TTC549 (cell line): Measurements from ENCODE around the gene UBE2D3.

Source experiments
- FAIRE-seq: peaks from 2 replicates; lab custom pipeline; 2012; peaks lifted over from hg19 to GRCh38; lab: Jason Lieb, UNC

Gene UBE2D3

DNA sequence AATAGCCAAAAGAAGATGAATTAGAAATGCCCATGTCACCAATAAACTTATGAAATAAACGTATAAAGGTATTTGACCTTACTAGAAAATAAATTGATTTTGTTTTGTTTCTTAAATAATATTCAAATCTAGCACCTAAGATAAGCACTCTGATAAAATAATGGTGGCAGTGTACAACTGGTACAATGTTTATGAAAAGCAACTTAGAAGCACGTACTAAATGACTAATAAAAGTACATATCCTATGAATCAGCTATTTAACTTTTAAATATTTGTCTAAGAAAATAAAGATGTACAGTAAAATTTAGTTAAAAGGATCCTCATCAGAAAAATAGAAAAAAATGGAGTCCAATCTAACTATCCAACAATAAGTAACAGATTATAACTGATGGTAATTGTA, 73.3 kb downstream of the UBE2D3 start:
- FAIRE-seq, result no peak

DNA sequence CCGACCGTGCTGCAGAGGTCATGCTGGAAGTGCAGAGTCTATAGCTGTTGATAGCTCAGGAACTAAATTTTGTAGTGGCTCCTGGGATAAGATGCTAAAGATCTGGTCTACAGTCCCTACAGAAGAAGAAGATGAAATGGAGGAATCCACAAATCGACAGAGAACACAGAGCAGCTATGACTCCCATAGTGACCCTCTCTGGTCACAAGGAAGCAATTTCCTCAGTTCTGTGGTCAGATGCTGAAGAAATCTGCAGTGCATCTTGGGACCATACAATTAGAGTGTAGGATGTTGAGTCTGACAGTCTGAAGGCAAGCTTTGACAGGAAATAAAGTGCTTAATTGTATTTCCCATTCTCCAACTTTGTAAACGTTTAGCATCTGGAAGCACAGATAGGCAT, 75.4 kb downstream of the UBE2D3 start:
- FAIRE-seq, result no peak
